Esophagus muscularis mucosa (tissue), 4 donors: Measurements from ENCODE around the gene ASPHD2.

Source experiments
- EP300 ChIP-seq: sonication (generic); formaldehyde crosslinking; IDR thresholded peaks from one replicate; pipeline ENCODE4 v1.6.1; 2017; ENCODE audit warnings: antibody characterized with exemption
- POLR2A ChIP-seq: fragments of 450-650 bp; IDR thresholded peaks from one replicate; pipeline ENCODE4 v1.6.1; 2017; ENCODE audit warnings: antibody characterized with exemption, moderate library complexity, mild to moderate bottlenecking, low read depth
- POLR2AphosphoS5 ChIP-seq, 2 donors: sonication (generic); formaldehyde crosslinking; IDR thresholded peaks; one replicate each; pipeline ENCODE4 v1.6.1; 2017; ENCODE audit warnings: antibody characterized with exemption in 2 of 2
- TF ChIP-seq, protein P1 (sequence below), 3 experiments: fragments of 200-600 bp in 2 of 3; fragments of 450-650 bp in 1 of 3; sonication (generic) in 2 of 3; IDR thresholded peaks; one replicate each; pipeline ENCODE4 v1.5.1; 2017 to 2019; ENCODE audit warnings: antibody characterized with exemption in 3 of 3, mild to moderate bottlenecking in 2 of 3, moderate library complexity in 1 of 3

GRCh38 chr22:26462641-26463040, 33.6 kb downstream of the ASPHD2 start:
- TF ChIP-seq, protein P1, sequence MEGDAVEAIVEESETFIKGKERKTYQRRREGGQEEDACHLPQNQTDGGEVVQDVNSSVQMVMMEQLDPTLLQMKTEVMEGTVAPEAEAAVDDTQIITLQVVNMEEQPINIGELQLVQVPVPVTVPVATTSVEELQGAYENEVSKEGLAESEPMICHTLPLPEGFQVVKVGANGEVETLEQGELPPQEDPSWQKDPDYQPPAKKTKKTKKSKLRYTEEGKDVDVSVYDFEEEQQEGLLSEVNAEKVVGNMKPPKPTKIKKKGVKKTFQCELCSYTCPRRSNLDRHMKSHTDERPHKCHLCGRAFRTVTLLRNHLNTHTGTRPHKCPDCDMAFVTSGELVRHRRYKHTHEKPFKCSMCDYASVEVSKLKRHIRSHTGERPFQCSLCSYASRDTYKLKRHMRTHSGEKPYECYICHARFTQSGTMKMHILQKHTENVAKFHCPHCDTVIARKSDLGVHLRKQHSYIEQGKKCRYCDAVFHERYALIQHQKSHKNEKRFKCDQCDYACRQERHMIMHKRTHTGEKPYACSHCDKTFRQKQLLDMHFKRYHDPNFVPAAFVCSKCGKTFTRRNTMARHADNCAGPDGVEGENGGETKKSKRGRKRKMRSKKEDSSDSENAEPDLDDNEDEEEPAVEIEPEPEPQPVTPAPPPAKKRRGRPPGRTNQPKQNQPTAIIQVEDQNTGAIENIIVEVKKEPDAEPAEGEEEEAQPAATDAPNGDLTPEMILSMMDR (IDR thresholded peaks at IDR 0.05), result no peak
- TF ChIP-seq POLR2A (no peak), EP300 (no peak), POLR2AphosphoS5 (IDR thresholded peaks at IDR 0.05) (no peak)
